NK-92 (cell line): ENCODE data around the gene WASF3.

Experiments
- DNase-seq: peaks from one replicate; lab custom pipeline; 2025; ENCODE audit not compliant: unreplicated experiment; lab: John Stamatoyannopoulos, UW

WASF3 gene

DNA sequence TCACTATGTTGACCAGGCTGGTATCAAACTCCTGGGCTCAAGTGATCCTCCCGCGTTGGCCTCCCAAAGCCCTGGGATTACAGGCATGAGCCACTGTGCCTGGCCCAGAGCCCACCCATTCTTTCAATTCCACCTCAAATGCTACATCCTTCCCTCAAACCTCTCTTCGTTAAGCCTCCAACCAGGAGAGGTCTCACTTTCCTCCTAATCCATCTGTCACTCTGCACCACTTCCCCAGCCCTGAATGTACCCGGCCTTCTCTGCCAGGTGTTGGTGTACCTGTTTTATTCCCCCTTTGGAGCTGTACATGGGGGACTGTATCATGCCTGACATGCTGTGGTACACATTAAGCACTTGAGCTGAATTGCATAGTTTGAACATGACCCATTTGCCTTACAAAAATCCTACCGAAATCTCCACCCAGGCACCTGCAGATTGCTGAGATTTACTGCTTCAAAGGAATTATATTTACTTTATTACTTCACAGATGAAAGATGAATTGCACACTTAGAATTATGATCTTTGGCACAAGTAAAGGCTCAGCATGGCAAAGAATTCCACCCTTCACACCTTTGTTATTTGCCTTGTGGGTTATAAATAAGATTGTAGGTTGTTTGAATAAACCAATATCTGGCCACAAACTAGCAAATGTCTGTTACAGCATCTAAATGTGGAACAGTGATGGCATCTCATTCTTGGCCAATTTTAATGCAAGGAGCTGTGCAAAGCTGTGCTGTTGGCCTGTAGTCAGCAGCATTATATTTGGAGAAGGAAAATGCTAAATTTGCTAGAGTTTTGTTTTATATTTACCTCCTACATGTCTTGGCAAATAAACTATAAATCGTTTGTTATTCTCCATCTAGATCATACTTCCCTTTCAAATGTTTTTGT is 15.6 kb upstream of the WASF3 start:
- no peak for DNase-seq

DNA sequence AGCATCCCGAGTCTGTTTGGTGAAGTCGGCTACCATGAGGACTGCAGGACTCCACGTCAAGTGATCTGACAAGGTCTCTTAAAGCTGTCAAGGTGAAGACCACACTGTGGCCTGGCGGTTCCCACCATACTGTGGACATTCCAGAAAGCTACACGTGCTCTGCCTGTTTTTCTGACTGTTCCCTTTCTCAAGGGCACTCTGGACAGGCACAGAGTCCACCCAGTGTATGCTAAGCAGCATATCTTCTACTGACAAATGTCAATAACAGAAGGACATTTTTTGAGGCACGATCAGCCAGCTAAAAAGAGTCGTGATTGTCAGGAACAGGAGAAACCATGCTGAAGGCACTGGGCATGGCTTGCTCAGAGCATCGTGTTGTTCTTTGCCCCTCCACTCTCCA is 12.8 kb upstream of the WASF3 start:
- no peak for DNase-seq

DNA sequence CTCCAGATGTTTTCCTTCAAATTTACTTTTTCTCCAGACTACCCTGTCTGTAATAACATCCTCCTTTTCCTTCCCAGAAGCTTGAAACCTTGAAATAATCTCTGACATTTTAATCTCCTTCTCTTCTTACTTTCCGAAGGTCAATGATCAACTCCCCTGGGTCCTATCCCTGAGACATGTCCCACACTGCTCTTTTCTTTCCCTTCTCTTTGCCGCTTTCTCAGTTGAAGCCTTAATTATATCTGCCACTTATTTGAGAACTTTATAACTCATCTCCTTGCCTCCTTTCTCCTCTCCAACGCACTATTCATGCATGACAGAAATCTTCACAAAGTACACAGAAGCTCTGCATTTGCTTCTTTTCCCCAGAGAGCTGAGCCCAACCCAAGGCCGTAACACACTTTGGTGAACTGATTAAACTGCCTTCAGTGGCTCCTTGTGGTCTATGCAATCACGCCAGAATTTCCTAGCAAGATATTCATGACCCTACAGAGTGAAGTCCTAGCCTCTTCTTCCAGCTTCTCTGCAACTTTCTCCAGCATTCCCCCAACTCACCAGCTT is 9.2 kb upstream of the WASF3 start:
- DNase-seq: no peak

DNA sequence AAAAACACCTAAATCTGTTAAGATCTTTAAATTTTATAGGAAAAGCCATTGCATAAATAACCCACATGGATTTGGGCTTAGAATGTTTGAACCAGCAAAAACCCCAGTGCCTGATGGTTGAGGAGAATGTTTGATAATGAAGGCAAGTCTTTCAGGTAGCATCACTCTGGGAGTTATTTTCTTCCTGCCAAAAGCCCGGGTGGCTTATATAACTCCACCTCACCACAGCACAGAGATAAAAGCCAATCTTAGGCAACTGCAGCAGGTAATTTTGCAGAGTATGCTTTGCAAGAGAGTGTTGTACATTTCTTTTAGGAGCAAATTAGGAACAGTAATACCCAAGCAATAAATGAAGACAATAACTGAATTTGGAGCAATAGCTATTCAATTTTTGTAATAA is 7.8 kb upstream of the WASF3 start:
- no peak for DNase-seq

DNA sequence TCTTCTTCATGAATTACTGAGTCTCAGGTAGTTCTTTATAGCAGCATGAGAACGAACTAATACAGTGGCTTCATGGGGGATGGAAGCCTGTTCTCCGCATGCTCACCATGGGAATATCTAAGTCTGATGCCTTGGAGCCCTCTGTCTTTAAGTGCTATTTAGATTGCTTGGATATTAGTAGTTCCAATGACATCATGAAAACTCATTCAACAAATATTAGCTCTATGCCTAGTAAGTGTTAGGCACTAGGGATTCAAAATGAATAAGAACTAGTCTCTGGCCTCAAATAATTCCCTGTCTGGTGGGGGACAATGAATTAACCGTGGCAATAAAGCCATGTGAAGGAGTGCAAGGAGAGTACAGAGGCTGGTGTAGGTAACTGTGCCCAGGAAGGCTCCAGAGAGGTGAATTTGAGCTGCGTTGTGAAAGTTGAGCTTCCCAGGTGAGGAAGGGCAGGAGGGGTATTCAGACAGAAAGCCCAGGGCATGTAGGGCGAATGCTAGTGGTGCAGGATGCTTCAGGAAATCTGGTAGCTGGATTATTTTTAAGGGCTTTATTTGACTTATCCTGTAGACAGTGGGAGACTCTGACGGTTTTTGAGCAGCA is 6.1 kb upstream of the WASF3 start:
- DNase-seq: no peak

DNA sequence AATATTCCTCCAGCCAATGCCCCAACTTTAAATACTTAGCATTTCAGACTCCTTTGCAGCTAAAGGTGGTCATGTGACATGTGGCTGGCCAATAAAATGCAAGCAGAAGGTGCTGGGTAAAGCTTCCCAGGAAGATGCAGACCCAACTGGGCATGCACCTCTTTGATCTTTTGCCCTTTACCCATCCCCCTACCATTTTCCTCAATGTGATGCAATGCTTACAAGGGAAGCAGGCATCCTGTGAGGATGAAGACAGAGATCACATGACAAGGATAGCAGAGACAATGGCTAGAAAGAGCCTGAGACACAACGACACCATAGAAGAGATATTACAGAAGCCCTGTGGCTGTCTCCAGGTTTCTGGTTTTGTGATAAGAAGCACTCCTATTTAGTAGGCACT is 2.1 kb upstream of the WASF3 start:
- no peak for DNase-seq

DNA sequence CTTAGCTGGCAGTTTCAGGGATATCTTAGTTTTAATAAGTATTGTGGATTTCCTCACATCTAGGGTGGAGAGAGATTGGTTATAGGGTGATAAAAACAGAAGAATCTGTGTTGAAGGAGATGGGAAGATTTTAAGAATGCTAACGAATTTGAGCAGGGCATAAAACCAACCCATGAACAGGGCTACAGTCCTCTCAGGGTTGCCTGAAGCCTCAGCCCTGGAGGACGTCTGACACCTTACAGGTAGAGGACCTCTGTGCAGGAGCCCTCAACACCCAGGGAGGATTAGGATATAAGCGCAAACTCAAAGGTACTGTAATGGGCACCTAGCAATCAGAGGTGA is 461 bp upstream of the WASF3 start:
- DNase-seq: no peak

DNA sequence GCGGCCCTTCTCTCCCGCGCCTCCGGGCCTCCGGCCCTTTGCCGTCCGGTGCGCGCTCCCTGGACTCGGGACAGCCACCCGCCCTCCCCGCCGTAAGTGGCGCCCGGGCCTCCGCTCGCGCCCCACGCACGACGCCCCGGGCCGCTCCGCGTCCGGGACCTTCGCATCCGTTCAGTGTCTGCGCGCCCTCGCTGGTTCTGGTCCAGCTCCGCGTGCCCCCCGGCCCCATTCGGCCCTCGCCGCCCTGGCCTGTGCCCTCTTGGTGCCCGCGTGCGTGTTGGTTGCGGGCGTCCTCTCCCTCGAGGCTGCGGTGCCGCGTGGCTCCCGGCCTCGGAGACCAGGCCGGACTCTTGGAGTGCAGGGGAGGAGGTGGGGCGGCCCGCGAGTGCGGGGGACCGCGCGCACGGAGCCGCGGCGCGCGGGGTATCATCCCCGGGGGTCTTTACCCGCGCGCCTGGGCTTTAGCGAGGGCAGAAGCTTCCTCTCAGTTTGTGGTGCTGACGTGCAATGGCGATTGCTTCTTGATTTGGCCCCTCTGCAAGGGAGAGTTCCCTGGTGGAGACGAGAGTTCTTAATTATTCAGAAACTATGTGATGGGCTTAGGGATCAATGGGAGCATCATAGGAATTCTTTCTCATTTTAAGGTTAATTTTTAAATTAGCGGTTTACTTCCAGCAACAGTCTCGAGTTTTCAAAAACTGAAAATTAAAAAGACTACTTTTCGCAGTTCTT is 757 bp downstream of the WASF3 start:
- DNase-seq: no peak

DNA sequence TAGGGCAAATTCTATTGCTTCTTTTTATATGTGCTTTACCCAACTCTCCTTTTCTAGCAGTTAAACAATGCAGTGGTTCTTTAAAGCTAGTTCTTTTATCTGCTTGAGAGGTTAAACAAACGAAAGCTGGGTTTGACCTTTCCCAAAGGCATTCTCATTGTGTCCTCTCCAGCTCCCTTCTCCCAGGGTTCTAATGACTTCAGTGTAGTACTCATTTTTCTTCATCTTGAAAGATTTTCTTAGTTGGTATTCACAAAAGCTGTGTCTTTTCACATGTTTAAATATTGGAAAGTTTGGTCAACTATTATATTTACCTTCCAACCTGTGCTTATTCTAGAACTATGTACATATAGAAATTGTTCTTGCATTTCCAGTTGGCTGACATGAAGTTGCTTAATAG is 1.5 kb downstream of the WASF3 start:
- no peak for DNase-seq

DNA sequence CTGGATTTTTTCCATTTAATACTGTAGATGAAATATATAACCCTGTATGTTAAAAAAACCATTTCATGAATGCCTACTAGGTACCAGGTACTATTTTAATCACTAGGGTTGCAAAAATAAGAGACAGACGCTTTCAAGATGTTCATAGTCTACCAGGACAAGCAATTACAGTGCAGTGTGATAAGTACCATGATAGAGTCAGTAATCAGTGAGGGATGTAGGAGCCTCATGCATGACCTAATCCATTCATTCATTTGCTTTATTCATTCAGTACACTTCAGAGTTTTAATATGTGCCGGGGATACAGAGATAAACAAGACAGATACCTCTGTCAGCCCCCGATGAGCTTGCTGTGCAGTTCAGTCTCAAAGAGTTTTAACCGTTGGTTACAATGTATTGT is 3.0 kb downstream of the WASF3 start:
- DNase-seq: no peak

DNA sequence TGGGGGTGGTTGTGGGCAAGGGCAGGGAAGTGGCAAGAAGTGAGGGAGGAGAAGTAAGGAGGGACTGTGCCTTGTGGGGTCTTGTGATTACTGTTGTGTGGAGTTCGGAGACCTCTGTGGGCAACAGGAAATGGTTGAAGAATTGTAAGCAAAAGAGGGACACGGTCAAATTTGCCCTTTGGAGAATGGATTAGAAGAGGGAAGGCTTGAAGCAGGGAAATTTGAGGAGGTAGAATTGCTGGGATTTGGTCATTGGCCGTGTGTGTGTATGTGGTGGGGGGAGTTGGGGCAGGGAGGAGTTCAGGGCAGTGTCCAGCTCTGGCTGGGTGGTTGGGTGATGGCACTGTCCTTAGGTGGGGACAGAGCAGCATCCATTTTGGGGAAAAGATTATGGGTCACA is 3.6 kb downstream of the WASF3 start:
- DNase-seq: no peak

DNA sequence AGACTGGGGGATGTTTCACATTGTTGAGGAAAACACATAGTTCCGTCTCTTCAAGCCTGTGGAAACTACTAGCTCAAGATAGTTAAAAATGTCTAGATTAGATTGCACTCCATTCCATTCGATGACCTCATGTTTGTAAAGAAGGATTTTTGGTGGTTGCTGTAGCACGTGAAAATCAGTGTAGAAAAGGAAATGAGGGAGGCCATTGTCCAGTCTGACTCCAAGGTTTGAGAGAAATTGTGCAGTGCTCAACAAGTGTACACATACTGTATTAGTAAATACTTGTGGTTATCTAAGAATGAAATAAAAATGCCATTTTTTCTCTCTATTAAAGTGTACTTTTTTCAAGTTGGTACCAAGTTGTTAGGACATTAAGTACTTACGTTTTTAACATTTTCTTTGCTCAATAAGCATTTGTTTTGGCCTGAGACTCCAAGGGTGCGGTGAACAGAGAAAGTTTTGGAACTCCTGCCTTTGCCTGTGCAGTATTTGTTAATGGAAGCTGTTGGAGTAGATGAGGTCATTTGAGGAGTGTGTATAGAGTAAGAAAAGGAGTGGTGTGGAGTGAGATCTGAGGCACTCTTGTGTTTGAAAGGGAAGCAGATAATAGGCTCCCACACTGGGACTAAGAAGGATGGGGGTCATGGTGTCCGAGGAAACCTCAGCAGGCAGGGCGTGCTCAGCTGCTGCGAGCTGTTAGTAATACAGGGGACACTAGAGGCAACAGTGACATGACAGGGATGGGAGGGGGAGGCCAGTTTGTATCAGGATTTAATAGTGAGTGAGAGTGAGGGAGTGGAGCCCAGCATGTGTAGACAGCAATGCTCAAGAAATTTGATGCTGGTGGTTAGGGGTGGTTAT is 4.4 kb downstream of the WASF3 start:
- DNase-seq: no peak

DNA sequence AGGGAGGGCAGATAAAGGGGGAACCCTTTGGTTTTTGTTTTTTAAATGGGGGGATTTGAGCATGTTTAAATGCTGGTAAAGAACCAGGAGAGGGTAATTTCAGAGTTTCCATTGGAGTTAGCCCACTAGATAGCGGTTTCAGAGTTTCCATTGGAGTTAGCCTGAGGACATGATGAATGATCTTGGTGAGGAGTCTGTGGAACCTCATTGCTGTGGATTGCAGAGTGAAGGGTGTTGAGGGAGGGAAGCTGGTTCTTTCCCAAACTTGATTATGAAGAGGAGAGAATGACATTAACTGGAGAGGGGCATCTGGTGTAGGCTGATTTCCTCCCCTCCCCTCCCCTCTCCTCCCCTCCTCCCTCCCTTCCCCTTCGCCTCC is 5.0 kb downstream of the WASF3 start:
- no peak for DNase-seq

DNA sequence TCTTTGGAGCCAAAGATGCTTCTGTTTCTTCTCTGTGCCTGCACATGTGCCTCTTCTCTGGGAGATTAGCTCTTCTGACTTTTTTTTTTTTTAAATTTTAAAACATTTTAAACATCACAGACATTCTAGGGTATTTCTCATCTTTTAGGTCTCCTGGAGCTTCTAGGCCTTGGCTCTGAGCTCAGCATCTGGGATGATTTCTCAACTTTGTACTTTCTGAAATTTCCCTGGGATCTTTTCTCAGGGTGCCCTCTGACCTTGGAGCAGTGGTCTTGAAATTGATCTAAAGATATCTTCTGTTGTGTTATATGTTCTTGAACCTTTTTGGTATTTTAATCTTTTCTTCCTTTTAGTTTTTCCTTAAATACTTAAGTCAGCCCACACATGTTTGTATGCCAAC is 6.2 kb downstream of the WASF3 start:
- no peak for DNase-seq

DNA sequence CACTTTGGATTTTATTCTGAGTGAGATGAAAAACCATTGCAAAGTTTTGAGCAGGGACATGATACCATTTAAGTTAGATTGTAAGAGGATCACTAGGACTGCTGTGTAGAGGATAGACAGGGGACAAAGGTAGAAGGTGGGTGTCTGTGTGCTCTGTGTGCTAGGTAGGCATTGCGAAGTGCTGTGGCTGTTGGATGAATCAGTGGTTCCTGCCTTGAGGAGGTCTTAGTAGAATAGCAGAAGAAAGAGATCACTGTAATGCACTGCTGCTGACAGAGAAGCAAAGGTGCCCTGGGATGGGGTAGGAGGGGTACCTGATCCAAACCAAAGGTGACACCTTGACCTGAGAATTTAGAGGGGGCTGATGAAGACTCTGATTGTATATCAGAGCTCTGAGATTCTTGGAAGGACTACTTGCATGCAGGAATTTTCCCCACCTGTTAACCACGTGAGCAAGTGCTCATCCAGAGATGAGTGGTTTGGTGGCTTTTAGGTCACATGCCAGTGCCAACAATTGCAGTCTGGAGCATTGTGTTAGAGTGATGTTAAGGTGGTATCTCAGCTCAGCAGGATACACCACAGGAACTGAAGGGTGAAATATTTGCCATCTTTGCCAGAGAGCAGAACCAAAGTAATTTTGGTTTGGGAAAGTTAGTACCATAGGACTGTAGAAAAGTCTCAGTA is 10.8 kb downstream of the WASF3 start:
- DNase-seq: no peak

DNA sequence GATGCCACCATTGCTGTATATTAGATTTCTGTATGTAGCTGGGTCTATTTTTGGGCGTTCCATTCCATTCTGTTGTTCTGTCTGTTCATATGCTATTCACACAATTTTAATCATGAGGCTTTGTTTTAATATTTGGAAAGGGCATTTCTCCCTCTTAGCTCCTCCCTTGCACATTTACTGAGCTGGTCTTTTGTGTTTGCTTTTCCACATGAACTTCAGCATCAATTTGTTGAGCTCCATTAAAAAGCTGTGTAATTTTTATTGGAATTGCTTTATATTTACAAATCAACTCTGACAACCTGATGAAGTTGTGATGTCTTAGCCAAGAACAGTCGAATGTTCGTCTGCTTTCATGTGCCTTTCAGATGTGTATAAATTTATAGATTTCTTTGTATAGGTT is 14.0 kb downstream of the WASF3 start:
- no peak for DNase-seq

DNA sequence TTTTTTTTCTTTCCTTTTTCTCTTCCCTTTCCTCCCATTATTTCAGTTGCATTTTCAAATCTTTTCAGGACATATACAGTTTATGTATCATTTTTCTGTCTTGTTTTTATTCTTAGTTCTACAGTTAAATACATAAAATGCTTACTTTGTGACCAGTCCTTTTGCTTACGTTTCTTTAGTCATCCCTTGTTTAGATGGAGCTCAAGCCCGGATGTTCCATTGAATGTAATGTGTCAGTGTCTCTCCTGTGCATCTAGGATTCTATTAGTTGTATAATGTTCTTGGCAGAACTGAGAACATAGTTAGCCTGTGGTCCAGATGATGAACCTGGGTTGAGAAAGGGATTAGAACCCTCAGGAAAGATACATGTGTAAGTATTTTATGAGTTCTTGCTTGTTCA is 17.8 kb downstream of the WASF3 start:
- DNase-seq: no peak

DNA sequence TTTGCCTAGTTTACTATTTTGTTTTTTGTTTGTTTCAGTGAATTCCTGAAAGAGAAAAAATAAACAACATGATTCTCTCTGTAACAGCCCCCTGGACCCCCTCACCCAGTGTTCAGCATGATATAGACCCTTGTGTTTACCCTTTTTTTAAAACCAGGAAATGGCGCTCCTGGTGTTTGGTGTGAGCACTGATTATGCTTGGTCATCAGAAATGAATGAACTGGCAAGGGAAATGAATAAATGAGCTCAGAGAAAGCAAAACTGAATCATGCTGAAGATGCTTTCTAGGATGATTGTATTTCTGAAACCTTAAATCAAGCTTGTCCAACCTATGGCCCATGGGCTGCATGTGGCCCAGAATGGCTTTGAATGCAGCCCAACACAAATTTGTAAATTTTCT is 22.1 kb downstream of the WASF3 start:
- no peak for DNase-seq

DNA sequence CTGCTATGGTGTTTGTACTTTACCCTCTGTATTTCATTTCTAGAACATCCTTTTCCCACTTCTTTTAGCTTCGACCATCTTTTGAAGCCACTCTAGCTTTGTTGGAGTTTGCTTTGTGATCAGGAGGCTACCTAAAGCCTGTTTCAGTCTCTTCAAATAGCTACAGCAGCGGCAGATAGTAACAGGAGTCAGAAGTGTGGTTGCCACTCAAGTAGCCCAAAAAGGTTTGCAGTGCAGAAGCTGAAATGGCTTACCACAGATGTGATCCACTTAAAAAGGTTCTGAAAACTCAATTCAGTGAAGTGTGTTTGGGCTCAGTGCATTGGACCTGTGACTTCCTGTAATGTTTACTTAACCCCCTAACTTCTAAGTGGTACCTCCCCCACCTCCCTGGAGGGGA is 26.2 kb downstream of the WASF3 start:
- DNase-seq: no peak

DNA sequence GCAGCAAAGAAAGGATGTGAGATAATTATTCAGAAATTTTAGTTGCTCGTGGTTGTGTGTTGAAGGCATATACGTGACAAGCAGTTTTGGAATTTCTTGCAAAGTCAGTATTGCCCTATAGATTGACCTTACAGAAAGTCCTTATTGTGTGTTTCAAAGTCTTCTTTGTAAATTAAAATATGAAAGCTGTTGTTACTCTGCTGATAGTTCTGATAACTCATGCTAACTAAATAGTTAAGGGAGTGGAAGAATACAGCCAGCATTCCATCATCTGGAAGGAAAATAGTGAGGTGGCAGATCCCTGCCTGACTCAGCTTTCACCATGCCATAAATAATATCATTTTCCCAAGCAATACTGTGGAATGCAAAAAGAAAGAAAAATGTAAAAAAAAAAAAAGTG is 27.2 kb downstream of the WASF3 start:
- DNase-seq: no peak

DNA sequence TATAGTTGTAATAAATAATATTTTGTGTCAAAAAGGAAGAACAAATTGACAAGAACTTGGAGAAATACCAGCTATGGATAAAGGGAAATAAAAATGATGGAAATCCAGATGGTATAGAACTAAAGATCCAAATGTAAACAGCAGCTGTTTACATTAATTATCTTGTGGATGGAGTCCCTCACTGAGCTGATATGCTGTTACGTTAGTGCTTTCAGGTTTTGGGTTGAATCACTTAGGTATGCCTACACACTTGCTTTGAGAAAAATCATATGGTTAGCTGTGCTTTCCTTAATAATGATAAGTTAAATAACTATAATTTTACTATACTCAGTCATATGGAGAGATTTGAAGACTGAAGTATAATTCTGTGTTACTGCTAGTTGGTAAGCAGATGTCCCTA is 27.7 kb downstream of the WASF3 start:
- DNase-seq: no peak
